Panc1 (cell line): ENCODE results near the gene THG1L. TPM values are rescaled to one million over a fixed set of nuclear protein-coding genes. Genes with fewer than 3 reads are reported as not detected.

Experiments
- ATAC-seq: fragments of 200-7000 bp; cut with Tn5 transposase; 2 replicates; pipeline ENCODE4 v1.9.1; 2020; ENCODE audit warnings: mild to moderate bottlenecking, moderate library complexity
- BruUV-seq: library from RNA; stranded (reverse); fragments of 400-500 nt; replicated peaks from 2 replicates; lab custom pipeline; 2021; lab: Mats Ljungman, UMichigan
- CTCF ChIA-PET: fragments of 300-600 bp; sonication (Branson Sonifier 250); formaldehyde crosslinking; loops from one replicate; lab custom pipeline; 2022; ENCODE audit warnings: antibody characterized with exemption; lab: Charles Lee
- POLR2A ChIA-PET: fragments of 300-600 bp; sonication (Branson Sonifier 250); formaldehyde crosslinking; loops from one replicate; lab custom pipeline; 2022; ENCODE audit warnings: antibody characterized with exemption; lab: Charles Lee
- DNase-seq: peaks from one replicate; pipeline ENCODE4 v3.0.0-alpha.2; 2010; ENCODE audit warnings: low read depth, low spot score
- H3K27ac ChIP-seq: 2 replicates; pipeline ENCODE4 v1.5.1; 2011; ENCODE audit warnings: mild to moderate bottlenecking, low read length, inconsistent platforms
- H3K27me3 ChIP-seq: fragments of 200-500 bp; sonication (Bioruptor generic); 2 replicates; pipeline ENCODE4 v1.6.0; 2014; ENCODE audit warnings: low read length, inconsistent platforms; ENCODE audit not compliant: control insufficient read depth, insufficient read depth
- H3K36me3 ChIP-seq: fragments of 200-500 bp; sonication (Bioruptor generic); 2 replicates; pipeline ENCODE4 v1.5.1; 2014; ENCODE audit warnings: inconsistent platforms, mild to moderate bottlenecking, low read length, moderate library complexity; ENCODE audit not compliant: control insufficient read depth, insufficient read depth
- H3K4me1 ChIP-seq: 2 replicates; pipeline ENCODE4 v1.5.1; 2011; ENCODE audit warnings: inconsistent platforms, mild to moderate bottlenecking, low read length, moderate library complexity; ENCODE audit not compliant: control insufficient read depth, insufficient read depth
- H3K4me3 ChIP-seq, 2 experiments: 2 replicates each; pipeline ENCODE4 v1.5.1; 2011 to 2012; ENCODE audit warnings: low read depth in 2 of 2, low read length in 2 of 2, mild to moderate bottlenecking in 2 of 2, inconsistent platforms in 1 of 2, moderate library complexity in 1 of 2
- H3K9me3 ChIP-seq: fragments of 200-500 bp; sonication (Bioruptor generic); 2 replicates; pipeline ENCODE4 v1.5.1; 2014; ENCODE audit warnings: low read depth, mild to moderate bottlenecking, inconsistent platforms, low read length, moderate library complexity; ENCODE audit not compliant: control insufficient read depth, insufficient read depth
- CTCF ChIP-seq: fragments of 450-650 bp; IDR thresholded peaks from 2 replicates; pipeline ENCODE4 v1.5.1; 2017; ENCODE audit warnings: mild to moderate bottlenecking
- POLR2AphosphoS5 ChIP-seq: IDR thresholded peaks from 2 replicates; pipeline ENCODE4 v1.6.1; 2012; ENCODE audit warnings: mild to moderate bottlenecking, low read depth, low read length, moderate library complexity
- REST ChIP-seq, 2 experiments: IDR thresholded peaks; 2 replicates each; pipeline ENCODE4 v1.6.1; 2011 to 2012; ENCODE audit warnings: low read depth in 2 of 2, control low read depth in 1 of 2, low read length in 1 of 2, mild to moderate bottlenecking in 1 of 2, moderate library complexity in 1 of 2; ENCODE audit not compliant: insufficient read depth in 1 of 2
- SIN3A ChIP-seq: IDR thresholded peaks from 2 replicates; pipeline ENCODE4 v1.6.1; 2012; ENCODE audit warnings: low read depth, mild to moderate bottlenecking, low read length, moderate library complexity, borderline replicate concordance; ENCODE audit not compliant: insufficient read depth
- TCF7L2 ChIP-seq: IDR thresholded peaks from 2 replicates; pipeline ENCODE4 v1.6.1; 2011; ENCODE audit warnings: mild to moderate bottlenecking, low read depth, low read length, inconsistent platforms
- in situ Hi-C: cut with HindIII; loops from 2 replicates; pipeline ENCODE4 v1.10.0; 2016; ENCODE audit warnings: low sequenced_read_pairs, low pct_unique_long_range_greater_than_20kb
- intact Hi-C: fragments of 100-400 bp; cut with micrococcal nuclease; formaldehyde crosslinking; loops from one replicate; pipeline ENCODE4 v1.10.0; 2022; ENCODE audit not compliant: unreplicated experiment
- total RNA-seq: library from RNA; stranded (reverse); gene quantifications from one replicate; pipeline ENCODE4 v1.2.1, GENCODE V29; 2021; ENCODE audit not compliant: unreplicated experiment

Gene THG1L
- total RNA-seq, 1 experiment from 2014 or later: 15.4 TPM

DNA sequence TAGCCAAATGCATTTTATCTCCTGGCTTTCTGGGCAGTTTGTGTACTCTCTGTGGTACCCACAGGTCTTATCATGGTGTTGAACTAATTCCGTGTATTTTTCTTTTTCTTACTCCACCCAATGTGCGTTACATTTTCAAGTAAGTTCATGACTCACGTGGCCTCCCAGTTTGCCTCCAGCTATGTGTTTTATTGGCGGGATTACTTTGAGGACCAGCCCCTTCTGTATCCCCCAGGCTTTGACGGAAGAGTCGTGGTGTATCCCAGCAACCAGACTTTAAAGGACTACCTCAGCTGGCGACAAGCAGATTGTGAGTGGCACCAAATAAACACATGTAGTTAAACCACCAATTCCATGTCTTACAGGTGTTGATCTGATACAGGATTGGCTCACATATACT, 3.2 kb downstream of the THG1L start:
- in situ Hi-C loops (no loop called here), intact Hi-C loops (no loop called here)
- ATAC-seq (no peak), DNase-seq (no peak)
- POLR2A ChIA-PET: no interaction called here
- no peaks in the 10 kb centered on the region for H3K27me3 ChIP-seq
- TF ChIP-seq SIN3A (no peak), TCF7L2 (no peak), CTCF (no peak), POLR2AphosphoS5 (no peak), REST (IDR thresholded peaks at IDR 0.05; ENCODE audit: insufficient read depth in 1 of 2, low read depth in 2 of 2, low read length in 1 of 2) (no peak)
- no peak overlapping the region for H3K4me3 ChIP-seq
- no TSS peak for BruUV-seq
- peaks cover 2% of the 10 kb centered on the region; the same call in 1 of the 2 replicates for H3K36me3 ChIP-seq
- H3K4me1 ChIP-seq: peaks cover 6% of the 10 kb centered on the region; the same call in 1 of the 2 replicates
- CTCF ChIA-PET: no interaction called here
- H3K27ac ChIP-seq: no peak overlapping the region
- no peaks in the 10 kb centered on the region for H3K9me3 ChIP-seq

DNA sequence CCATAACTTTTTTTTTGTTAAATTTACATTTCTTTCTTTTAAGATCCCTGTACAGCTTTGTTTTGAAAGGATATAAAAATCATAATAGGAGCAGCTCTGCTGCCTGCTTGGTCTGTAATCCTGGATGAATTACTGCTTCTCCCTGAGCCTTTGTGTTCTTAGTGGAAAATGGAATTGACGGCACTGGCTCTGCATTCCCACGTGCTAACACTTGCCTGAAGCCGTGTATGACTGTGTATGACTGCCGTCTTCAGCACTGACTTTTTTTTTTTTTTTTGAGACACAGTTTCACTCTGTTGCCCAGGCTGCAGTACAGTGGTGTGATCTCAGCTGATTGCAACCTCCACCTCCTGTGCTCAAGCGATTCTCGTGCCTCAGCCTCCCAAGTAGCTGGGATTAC, 4.8 kb downstream of the THG1L start:
- no TSS peak for BruUV-seq
- TF ChIP-seq TCF7L2 (no peak), POLR2AphosphoS5 (no peak), CTCF (no peak), REST (IDR thresholded peaks at IDR 0.05; ENCODE audit: insufficient read depth in 1 of 2, low read depth in 2 of 2, low read length in 1 of 2) (no peak), SIN3A (no peak)
- Histone ChIP-seq H3K4me3 (no peak overlapping the region), H3K36me3 (peaks cover under 1% of the 10 kb centered on the region; the same call in 1 of the 2 replicates), H3K4me1 (peaks cover 3% of the 10 kb centered on the region; the same call in 1 of the 2 replicates), H3K9me3 (no peaks in the 10 kb centered on the region), H3K27ac (no peak overlapping the region), H3K27me3 (no peaks in the 10 kb centered on the region)
- in situ Hi-C loops (no loop called here), intact Hi-C loops (no loop called here)
- DNase-seq: no peak
- ChIA-PET CTCF (no interaction called here), POLR2A (no interaction called here)
- ATAC-seq: no peak
